Activated T-cell treated with anti-CD3 and anti-CD28 coated beads, Interleukin-2, amount 50 U/mL, for 1 hour (primary cell): ENCODE data around the gene DYNC1H1.
"Not testable (repeated sequence)": the region's sequence is repeated elsewhere in the genome, so short reads cannot be mapped to it uniquely, and the experiment has no call there.

ENCODE experiments used
- DNase-seq: peaks from one replicate; pipeline ENCODE4 v3.0.0-alpha.2; 2020

Gene DYNC1H1

GRCh38 chr14:102074415-102074964 lies 110.1 kb downstream of the DYNC1H1 start:
- no peak for DNase-seq

- DNase-seq: no peak
These were observed 110.8 kb downstream of the DYNC1H1 start for GRCh38 chr14:102075155-102075554.

DNA sequence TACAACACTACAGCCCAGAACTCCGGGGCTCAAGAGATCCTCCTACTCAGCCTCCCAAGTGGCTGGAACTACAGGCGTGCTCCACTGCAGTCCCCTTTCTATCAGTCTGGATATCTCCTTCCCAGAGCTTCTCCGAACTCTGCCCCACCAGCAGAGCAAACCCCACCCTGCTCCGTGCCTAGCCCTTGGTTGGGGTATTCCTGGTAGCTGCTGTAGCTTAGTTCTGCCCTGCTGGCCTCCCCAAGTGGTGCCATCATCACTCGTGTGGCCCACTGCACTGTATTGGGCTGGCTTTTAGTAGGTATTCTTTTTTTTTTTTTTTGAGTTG lies 113.0 kb downstream of the DYNC1H1 start:
- DNase-seq: no peak

- DNase-seq: not testable (repeated sequence)
These were observed 114.0 kb downstream of the DYNC1H1 start for GRCh38 chr14:102078361-102078791.

- no peak for DNase-seq
These were observed 114.7 kb downstream of the DYNC1H1 start for GRCh38 chr14:102078831-102079699.

GRCh38 chr14:102079700-102079979 lies 115.3 kb downstream of the DYNC1H1 start:
- DNase-seq: no peak

DNA sequence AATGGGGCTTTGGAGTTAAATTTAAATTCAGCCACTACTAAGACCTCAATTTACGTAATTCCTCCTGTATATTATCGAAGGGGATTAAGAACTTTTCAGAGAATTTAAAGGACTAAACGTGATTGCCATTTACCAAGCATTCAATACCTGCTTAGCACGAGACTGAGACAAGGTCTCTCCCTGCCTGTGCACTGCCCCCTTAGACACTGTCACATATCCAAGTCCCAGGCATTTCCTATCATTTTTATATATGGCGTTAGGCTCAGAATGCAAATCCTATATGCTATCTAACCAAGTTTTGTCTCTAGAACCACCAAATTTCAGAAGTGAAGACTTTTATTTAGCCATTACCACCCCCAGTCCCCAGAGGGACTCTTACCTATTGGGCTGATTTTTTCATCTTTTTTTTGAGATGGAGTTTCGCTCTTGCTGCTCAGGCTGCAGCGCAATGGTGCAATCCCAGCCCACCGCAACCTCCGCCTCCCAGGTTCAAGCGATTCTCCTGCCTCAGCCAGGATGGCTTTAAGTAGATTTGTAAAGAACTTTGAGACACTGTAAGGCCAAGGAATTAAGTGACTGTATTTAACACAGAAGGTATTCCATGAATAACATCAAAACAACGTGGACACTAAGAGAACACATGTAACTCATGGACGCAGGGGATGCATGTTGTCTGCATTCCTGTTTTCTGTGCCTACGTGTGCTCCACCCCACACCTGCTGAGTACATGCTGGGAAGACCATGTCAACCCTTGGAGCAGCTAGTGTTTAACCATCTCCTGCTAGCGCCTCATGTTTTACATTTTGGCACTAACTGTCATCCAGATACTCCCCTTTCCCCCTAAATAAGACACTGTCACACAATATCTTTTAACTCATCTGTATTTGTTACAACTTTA lies 116.1 kb downstream of the DYNC1H1 start:
- DNase-seq: no peak

DNA sequence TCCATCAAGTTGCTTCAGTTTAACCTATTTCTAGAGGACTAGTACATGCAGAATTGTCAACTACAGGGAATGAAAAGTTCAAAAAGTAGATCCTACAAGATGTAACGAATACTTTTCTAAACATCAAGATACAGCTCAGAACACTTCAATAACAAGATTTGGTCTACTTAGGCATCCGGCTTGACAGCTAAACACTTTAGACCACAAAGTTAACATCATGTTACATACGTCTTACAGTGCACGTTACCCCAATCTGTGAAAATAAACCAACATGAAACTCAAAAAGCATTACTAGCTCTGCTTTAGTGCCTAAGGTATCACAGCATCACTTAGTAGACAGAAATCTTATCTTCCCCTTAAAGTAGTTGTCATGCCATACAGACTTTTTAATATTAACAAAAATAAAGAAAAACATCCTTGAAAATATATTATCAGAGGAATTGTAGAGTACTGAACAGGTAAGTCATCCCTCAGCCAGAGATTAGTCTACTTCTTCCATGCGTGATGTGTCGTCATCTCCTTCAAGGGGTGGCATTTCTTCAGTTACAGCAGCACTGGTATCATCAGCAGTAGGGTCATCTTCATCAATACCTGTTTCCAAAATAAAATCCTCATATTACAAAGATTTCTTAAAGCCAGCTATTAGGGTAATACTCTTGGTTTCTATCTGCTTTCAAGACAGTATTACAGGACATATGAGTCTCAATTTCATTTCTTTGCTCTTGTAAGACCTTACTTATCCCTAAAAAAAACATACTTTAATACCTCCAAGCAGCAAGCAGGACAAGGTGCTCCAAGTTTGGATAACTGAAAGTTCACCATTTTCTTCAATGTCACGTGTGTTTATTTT lies 117.1 kb downstream of the DYNC1H1 start:
- DNase-seq: no peak

GRCh38 chr14:102084522-102084921 lies 120.1 kb downstream of the DYNC1H1 start:
- not testable (repeated sequence) for DNase-seq

GRCh38 chr14:102084931-102085330 lies 120.6 kb downstream of the DYNC1H1 start:
- DNase-seq: no peak

DNA sequence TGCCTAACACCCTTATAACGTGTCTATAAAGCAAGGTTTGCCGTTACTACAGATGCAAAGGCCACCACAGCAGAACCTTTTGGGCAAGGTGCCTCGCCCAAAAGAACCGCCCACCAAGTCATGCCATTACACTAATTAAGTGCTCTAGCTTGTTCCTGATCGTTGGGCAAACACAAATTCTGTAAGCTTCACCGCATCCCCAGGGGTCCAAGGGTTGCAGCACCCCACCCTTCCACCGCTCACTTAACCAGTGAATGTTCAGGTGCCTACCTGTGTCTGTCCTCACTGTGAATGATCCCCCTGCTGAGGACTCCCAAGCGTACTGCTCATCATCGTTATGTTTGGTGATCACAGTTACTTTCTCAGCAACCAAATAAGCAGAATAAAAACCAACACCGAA lies 121.1 kb downstream of the DYNC1H1 start:
- DNase-seq: no peak

- DNase-seq: no peak
These were observed 121.8 kb downstream of the DYNC1H1 start for GRCh38 chr14:102085948-102086708.

DNA sequence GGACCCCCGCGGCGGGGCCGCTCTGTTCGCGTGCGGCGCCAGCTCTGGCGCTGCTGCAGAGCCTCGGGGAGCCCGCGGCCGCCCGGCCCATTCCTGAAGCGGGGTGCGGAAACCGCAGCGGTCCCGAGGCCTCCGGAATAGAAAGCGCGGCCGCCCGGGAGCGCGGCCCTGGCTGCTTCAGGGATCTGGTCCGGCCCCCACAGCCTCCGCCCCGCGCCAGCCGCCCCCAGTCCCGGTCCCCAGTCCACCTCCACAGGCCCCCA lies 122.3 kb downstream of the DYNC1H1 start:
- DNase-seq: no peak

- DNase-seq: peak; percentile 97
These were observed 122.8 kb downstream of the DYNC1H1 start, which contains the start of gene HSP90AA1 for GRCh38 chr14:102086972-102087761. TSS of gene HSP90AA1 (minus strand) at chr14:102087044. CDS start at chr14:102086378, 666 bp downstream.

DNA sequence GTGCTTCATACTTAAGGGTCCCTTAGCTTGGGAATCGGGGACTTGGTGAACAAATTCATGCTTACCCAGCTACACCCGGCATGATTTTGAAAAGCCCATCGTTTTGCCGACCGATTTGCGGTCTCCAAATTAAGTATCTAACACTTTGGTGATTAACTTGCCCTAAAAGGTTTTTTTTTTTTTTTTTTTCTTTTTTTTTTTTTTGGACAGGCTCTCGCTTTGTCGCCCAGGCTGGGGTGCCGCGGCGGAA lies 123.3 kb downstream of the DYNC1H1 start:
- DNase-seq: no peak

- peak; percentile 59 for DNase-seq
These were observed 123.8 kb downstream of the DYNC1H1 start for GRCh38 chr14:102088012-102088792.

GRCh38 chr14:102089621-102090343 lies 125.4 kb downstream of the DYNC1H1 start:
- DNase-seq: no peak

GRCh38 chr14:102090713-102091112 lies 126.3 kb downstream of the DYNC1H1 start:
- no peak for DNase-seq

GRCh38 chr14:102092806-102093205 lies 128.4 kb downstream of the DYNC1H1 start:
- DNase-seq: no peak

DNA sequence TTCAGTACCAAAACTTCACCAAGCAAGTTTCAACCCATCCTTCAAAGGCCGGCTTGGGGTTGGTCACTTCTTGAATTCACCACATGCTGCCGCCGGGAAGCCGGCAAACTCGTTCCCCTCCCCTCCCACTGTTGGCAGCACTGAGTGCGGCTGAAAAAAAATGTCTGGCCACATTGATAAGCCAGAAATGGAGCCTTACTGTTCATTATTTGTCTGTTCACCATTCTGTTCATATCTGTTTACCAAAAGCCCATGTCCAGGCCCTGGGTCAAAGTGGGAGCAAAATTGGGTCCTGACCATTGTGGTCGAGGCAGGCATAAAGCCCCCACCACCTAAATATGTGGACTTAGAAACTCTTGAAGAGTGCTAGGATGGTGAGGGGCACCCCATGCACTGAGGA lies 129.7 kb downstream of the DYNC1H1 start:
- DNase-seq: no peak
